OCI-LY3 (cell line): ENCODE results near the gene PCMT1.
"Not testable (repeated sequence)": the region's sequence is repeated elsewhere in the genome, so short reads cannot be mapped to it uniquely, and the experiment has no call there.

ENCODE experiments used
- H2AFZ ChIP-seq: fragments of 200-600, 300-600 bp; shearing (Covaris generic); 2 replicates; pipeline ENCODE4 v1.6.0; 2014; ENCODE audit warnings: antibody characterized with exemption, low read depth, low read length
- H3K27ac ChIP-seq: fragments of 200-600, 300-600 bp; sonication (generic); 2 replicates; pipeline ENCODE4 v1.5.1; 2014; ENCODE audit warnings: mild to moderate bottlenecking, low read length, moderate library complexity, mixed read lengths
- H3K27me3 ChIP-seq: fragments of 200-600, 300-600 bp; sonication (generic); 2 replicates; pipeline ENCODE4 v1.6.1; 2014; ENCODE audit warnings: low read depth, low read length, mixed read lengths
- H3K36me3 ChIP-seq: fragments of 200-600, 300-600 bp; sonication (generic); replicated peaks from 2 replicates; pipeline ENCODE3; 2014; ENCODE audit warnings: low read depth, low read length, mixed read lengths
- H3K4me1 ChIP-seq: fragments of 300-600, 200-600 bp; sonication (generic); 2 replicates; pipeline ENCODE4 v1.6.1; 2014; ENCODE audit warnings: low read length, mixed read lengths
- H3K4me2 ChIP-seq: fragments of 200-600, 300-600 bp; sonication (generic); 2 replicates; pipeline ENCODE4 v1.6.1; 2014; ENCODE audit warnings: low read length, mixed read lengths
- H3K4me3 ChIP-seq: fragments of 300-600, 200-600 bp; sonication (generic); 2 replicates; pipeline ENCODE4 v1.5.1; 2014; ENCODE audit warnings: antibody characterized with exemption, mild to moderate bottlenecking, low read length, moderate library complexity
- H3K79me2 ChIP-seq: fragments of 300-600, 200-600 bp; shearing (Covaris generic); 2 replicates; pipeline ENCODE4 v1.6.1; 2014; ENCODE audit warnings: mild to moderate bottlenecking, low read length, mixed read lengths
- H3K9ac ChIP-seq: fragments of 300-600, 200-600 bp; shearing (Covaris generic); 2 replicates; pipeline ENCODE4 v1.6.0; 2014; ENCODE audit warnings: mild to moderate bottlenecking, low read length, moderate library complexity
- H3K9me3 ChIP-seq: fragments of 200-600, 300-600 bp; shearing (Covaris generic); 2 replicates; pipeline ENCODE4 v1.6.1; 2014; ENCODE audit warnings: low read length, mixed read lengths; ENCODE audit not compliant: insufficient read depth
- H4K20me1 ChIP-seq: fragments of 200-600, 300-600 bp; sonication (generic); 2 replicates; pipeline ENCODE4 v1.6.1; 2016; ENCODE audit warnings: low read length, mixed read lengths; ENCODE audit not compliant: insufficient read depth
- CTCF ChIP-seq: fragments of 200-600, 300-600 bp; sonication (generic); IDR thresholded peaks from 2 replicates; pipeline ENCODE4 v1.5.1; 2014; ENCODE audit warnings: antibody characterized with exemption, low read length, low read depth
- EZH2phosphoT487 ChIP-seq: fragments of 200-600 bp; shearing (Covaris generic); IDR thresholded peaks from 2 replicates; pipeline ENCODE4 v1.6.1; 2018; ENCODE audit warnings: antibody characterized with exemption, mixed run types, low read depth

Gene PCMT1

GRCh38 chr6:149840345-149841075 lies 91.0 kb downstream of the PCMT1 start:
- no peaks in the 10 kb centered on the region for H3K36me3 ChIP-seq
- no peak overlapping the region for H3K4me2 ChIP-seq
- no peak overlapping the region for H3K27ac ChIP-seq
- H3K27me3 ChIP-seq = no peaks in the 10 kb centered on the region
- no peak overlapping the region for H3K4me3 ChIP-seq
- no peaks in the 10 kb centered on the region for H3K79me2 ChIP-seq
- no peaks in the 10 kb centered on the region for H3K4me1 ChIP-seq
- no peaks in the 10 kb centered on the region for H3K9me3 ChIP-seq
- no peak overlapping the region for H2AFZ ChIP-seq
- no peaks in the 10 kb centered on the region for H4K20me1 ChIP-seq
- no peak overlapping the region for H3K9ac ChIP-seq
- TF ChIP-seq CTCF = peak; percentile 74
- TF ChIP-seq EZH2phosphoT487 = no peak

- Histone ChIP-seq H4K20me1 (no peaks in the 10 kb centered on the region), H3K79me2 (no peaks in the 10 kb centered on the region), H3K4me2 (no peak overlapping the region), H3K27me3 (no peaks in the 10 kb centered on the region), H3K27ac (no peak overlapping the region), H3K4me1 (no peaks in the 10 kb centered on the region), H3K36me3 (no peaks in the 10 kb centered on the region), H2AFZ (no peak overlapping the region), H3K4me3 (no peak overlapping the region), H3K9me3 (no peaks in the 10 kb centered on the region), H3K9ac (no peak overlapping the region)
- TF ChIP-seq EZH2phosphoT487 (no peak), CTCF (no peak)
Measured at GRCh38 chr6:149842331-149842730, 92.8 kb downstream of the PCMT1 start.

- Histone ChIP-seq H3K27ac (no peak overlapping the region), H3K4me1 (peaks cover 2% of the 10 kb centered on the region; the same call in 1 of the 2 replicates), H3K4me2 (no peak overlapping the region), H4K20me1 (no peaks in the 10 kb centered on the region), H3K9me3 (no peaks in the 10 kb centered on the region), H3K4me3 (no peak overlapping the region), H3K27me3 (no peaks in the 10 kb centered on the region), H2AFZ (no peak overlapping the region), H3K9ac (no peak overlapping the region), H3K36me3 (no peaks in the 10 kb centered on the region), H3K79me2 (no peaks in the 10 kb centered on the region)
- TF ChIP-seq EZH2phosphoT487 = no peak
- no peak for TF ChIP-seq CTCF
Measured at GRCh38 chr6:149843051-149843633, 93.6 kb downstream of the PCMT1 start.

GRCh38 chr6:149844036-149844435 lies 94.5 kb downstream of the PCMT1 start:
- H3K4me1 ChIP-seq, H3K4me2 ChIP-seq, H3K27me3 ChIP-seq, H3K9me3 ChIP-seq, H3K79me2 ChIP-seq, H4K20me1 ChIP-seq, H3K27ac ChIP-seq, H3K9ac ChIP-seq, H3K4me3 ChIP-seq, H2AFZ ChIP-seq, H3K36me3 ChIP-seq: not testable (repeated sequence)
